H9 (cell line): ENCODE results near the gene GCNT1. TPM values are rescaled to one million over a fixed set of nuclear protein-coding genes. Genes with fewer than 3 reads are reported as not detected.

ENCODE experiments used
- DNase-seq: peaks from one replicate; pipeline ENCODE4 v3.0.0-alpha.2; 2017
- H2AFZ ChIP-seq: one replicate; pipeline ENCODE4 v1.6.1; 2013; ENCODE audit warnings: mild to moderate bottlenecking, low read length, control low read depth, moderate library complexity
- H2AK5ac ChIP-seq: 2 replicates; pipeline ENCODE4 v1.6.1; 2013; ENCODE audit warnings: low read length, control low read depth, mixed read lengths; ENCODE audit not compliant: insufficient read length
- H2BK120ac ChIP-seq: one replicate; pipeline ENCODE4 v1.6.1; 2013; ENCODE audit warnings: low read depth, mild to moderate bottlenecking, low read length, control low read depth, inconsistent platforms; ENCODE audit not compliant: poor library complexity, severe bottlenecking
- H2BK12ac ChIP-seq: 2 replicates; pipeline ENCODE4 v1.6.1; 2013; ENCODE audit warnings: low read length, control low read depth, mixed read lengths, low read depth; ENCODE audit not compliant: insufficient read length
- H2BK15ac ChIP-seq: 2 replicates; pipeline ENCODE4 v1.6.1; 2013; ENCODE audit warnings: low read depth, low read length, control low read depth
- H2BK20ac ChIP-seq: one replicate; pipeline ENCODE4 v1.6.1; 2013; ENCODE audit warnings: low read depth, mild to moderate bottlenecking, low read length, control low read depth, inconsistent platforms; ENCODE audit not compliant: poor library complexity, severe bottlenecking
- H2BK5ac ChIP-seq: 2 replicates; pipeline ENCODE4 v1.6.1; 2013; ENCODE audit warnings: low read length, control low read depth, mixed read lengths; ENCODE audit not compliant: insufficient read length
- H3K14ac ChIP-seq: 2 replicates; pipeline ENCODE4 v1.6.1; 2013; ENCODE audit warnings: low read length, control low read depth; ENCODE audit not compliant: insufficient read depth
- H3K18ac ChIP-seq: 2 replicates; pipeline ENCODE4 v1.6.1; 2013; ENCODE audit warnings: low read depth, mild to moderate bottlenecking, mixed read lengths, low read length, control low read depth; ENCODE audit not compliant: insufficient read length
- H3K23ac ChIP-seq: 2 replicates; pipeline ENCODE4 v1.6.1; 2013; ENCODE audit warnings: low read length, control low read depth, mixed read lengths, low read depth; ENCODE audit not compliant: insufficient read length
- H3K23me2 ChIP-seq: 2 replicates; pipeline ENCODE4 v1.6.1; 2013; ENCODE audit warnings: low read depth, mild to moderate bottlenecking, mixed read lengths, low read length, control low read depth; ENCODE audit not compliant: insufficient read length, poor library complexity, severe bottlenecking
- H3K27ac ChIP-seq: 2 replicates; pipeline ENCODE4 v1.5.1; 2013; ENCODE audit warnings: low read length, control low read depth, mixed read lengths, low read depth; ENCODE audit not compliant: insufficient read length
- H3K27me3 ChIP-seq: 2 replicates; pipeline ENCODE4 v1.6.1; 2013; ENCODE audit warnings: low read length, control low read depth, inconsistent platforms; ENCODE audit not compliant: insufficient read depth
- H3K4ac ChIP-seq: 2 replicates; pipeline ENCODE4 v1.6.1; 2013; ENCODE audit warnings: low read depth, mild to moderate bottlenecking, control low read depth, inconsistent platforms, low read length, moderate library complexity
- H3K4me1 ChIP-seq: 2 replicates; pipeline ENCODE4 v1.6.1; 2013; ENCODE audit warnings: low read length, control low read depth, inconsistent platforms; ENCODE audit not compliant: insufficient read depth
- H3K4me2 ChIP-seq: 2 replicates; pipeline ENCODE4 v1.6.1; 2013; ENCODE audit warnings: low read length, control low read depth, mixed read lengths; ENCODE audit not compliant: insufficient read length, insufficient read depth
- H3K56ac ChIP-seq: 2 replicates; pipeline ENCODE4 v1.6.1; 2013; ENCODE audit warnings: low read depth, mild to moderate bottlenecking, mixed read lengths, low read length, control low read depth; ENCODE audit not compliant: insufficient read length
- H3K79me1 ChIP-seq: 2 replicates; pipeline ENCODE4 v1.6.1; 2013; ENCODE audit warnings: low read depth, mild to moderate bottlenecking, moderate library complexity, low read length, control low read depth, inconsistent platforms; ENCODE audit not compliant: insufficient read depth, poor library complexity, severe bottlenecking
- H3K79me2 ChIP-seq: 2 replicates; pipeline ENCODE4 v1.6.1; 2013; ENCODE audit warnings: low read length, control low read depth, inconsistent platforms; ENCODE audit not compliant: insufficient read depth
- H3K9ac ChIP-seq: 2 replicates; pipeline ENCODE4 v1.6.1; 2013; ENCODE audit warnings: low read length, control low read depth, mixed read lengths; ENCODE audit not compliant: insufficient read length; ENCODE audit errors: extremely low read depth
- H3K9me3 ChIP-seq: one replicate; pipeline ENCODE4 v1.6.1; 2013; ENCODE audit warnings: low read depth, low read length, inconsistent platforms; ENCODE audit not compliant: control insufficient read depth
- H3T11ph ChIP-seq: one replicate; pipeline ENCODE4 v1.6.1; 2013; ENCODE audit warnings: mild to moderate bottlenecking, low read length, control low read depth, inconsistent platforms
- H4K20me1 ChIP-seq: one replicate; pipeline ENCODE4 v1.6.1; 2013; ENCODE audit not compliant: control insufficient read depth, insufficient read length, insufficient read depth
- H4K5ac ChIP-seq: 2 replicates; pipeline ENCODE4 v1.6.1; 2013; ENCODE audit warnings: low read depth, mild to moderate bottlenecking, mixed read lengths, low read length, control low read depth; ENCODE audit not compliant: insufficient read length
- H4K8ac ChIP-seq: replicated peaks from 2 replicates; pipeline ENCODE4 v1.6.1; 2013; ENCODE audit warnings: low read length, control low read depth, mixed read lengths, low read depth; ENCODE audit not compliant: insufficient read length
- H4K91ac ChIP-seq: 2 replicates; pipeline ENCODE4 v1.6.1; 2013; ENCODE audit warnings: low read depth, mild to moderate bottlenecking, moderate library complexity, mixed read lengths, low read length, control low read depth; ENCODE audit not compliant: insufficient read length
- H3K27ac Mint-ChIP-seq, 3 experiments: 2 replicates in 2 of 3; 3 replicates in 1 of 3; pipeline ENCODE4 v1.8.0; 2020 to 2021; ENCODE audit warnings: mixed read lengths in 3 of 3, mild to moderate bottlenecking in 1 of 3, moderate library complexity in 1 of 3
- H3K27me3 Mint-ChIP-seq: 2 replicates; pipeline ENCODE4 v1.8.0; 2021; ENCODE audit warnings: low read depth, mild to moderate bottlenecking, moderate library complexity, mixed read lengths
- H3K36me3 Mint-ChIP-seq, 3 experiments: 2 replicates in 2 of 3; 3 replicates in 1 of 3; pipeline ENCODE4 v1.8.0; 2020 to 2021; ENCODE audit warnings: low read depth in 3 of 3, mixed read lengths in 3 of 3; ENCODE audit not compliant: insufficient read depth in 1 of 3
- H3K4me1 Mint-ChIP-seq, 2 experiments: 2 replicates each; pipeline ENCODE4 v1.8.0; 2020; ENCODE audit warnings: mixed read lengths in 2 of 2
- H3K4me3 Mint-ChIP-seq, 2 experiments: 2 replicates in 1 of 2; 3 replicates in 1 of 2; pipeline ENCODE4 v1.8.0; 2020 to 2021; ENCODE audit warnings: mild to moderate bottlenecking in 2 of 2, mixed read lengths in 2 of 2, moderate library complexity in 1 of 2
- H3K9me3 Mint-ChIP-seq, 2 experiments: 2 replicates in 1 of 2; 3 replicates in 1 of 2; pipeline ENCODE4 v1.8.0; 2020; ENCODE audit warnings: mild to moderate bottlenecking in 2 of 2, mixed read lengths in 2 of 2, moderate library complexity in 1 of 2
- total RNA-seq: library from RNA; stranded (reverse); gene quantifications from 2 replicates; pipeline ENCODE4 v1.2.1, GENCODE V29; 2021
- TF ChIP-seq, protein P1 (sequence below): fragments of 200-600 bp; sonication (generic); conservative IDR thresholded peaks from 3 replicates; pipeline ENCODE4 v1.8.0; 2021; ENCODE audit warnings: antibody characterized with exemption, mild to moderate bottlenecking

GCNT1 gene
- total RNA-seq, 1 experiment from 2014 or later = 35.6 TPM

- peaks cover 2% of the 10 kb centered on the region; the same call in 1 of the 2 replicates for H3K27me3 Mint-ChIP-seq
- no peaks in the 10 kb centered on the region for H3K79me2 ChIP-seq
- H3T11ph ChIP-seq = no peak overlapping the region
Observed at GRCh38 chr9:76413658-76414057, 45.3 kb upstream of the GCNT1 start.

More at GRCh38 chr9:76413658-76414057, 45.3 kb upstream of the GCNT1 start:
- no peak for DNase-seq
- peaks cover 29 to 35% of the 10 kb centered on the region in 2 experiments for H3K4me1 Mint-ChIP-seq
- no peaks in the 10 kb centered on the region for H4K20me1 ChIP-seq
- no peak overlapping the region for H2BK20ac ChIP-seq
- no peak overlapping the region for H3K4me2 ChIP-seq
- peaks cover 4 to 10% (median 9%) of the 10 kb centered on the region in 3 experiments; a peak in 6 of 7 replicates for H3K36me3 Mint-ChIP-seq
- no peak overlapping the region for H3K18ac ChIP-seq
- no peak overlapping the region for H4K8ac ChIP-seq
- no peak overlapping the region for H4K91ac ChIP-seq
- no peak overlapping the region for H2AFZ ChIP-seq
- H3K27ac ChIP-seq = no peak overlapping the region
- H2BK15ac ChIP-seq = no peak overlapping the region
- no peak overlapping the region for H2BK12ac ChIP-seq
- H3K4me3 Mint-ChIP-seq = no peak overlapping the region
- H2BK5ac ChIP-seq = no peak overlapping the region
- no peak overlapping the region for H3K27ac Mint-ChIP-seq
- no peak overlapping the region for H3K56ac ChIP-seq
- no peak overlapping the region for H3K4ac ChIP-seq
- no peak overlapping the region for H2AK5ac ChIP-seq
- H3K27me3 ChIP-seq = no peaks in the 10 kb centered on the region
- no peak overlapping the region for H3K14ac ChIP-seq
- H3K9me3 Mint-ChIP-seq = peaks cover 10% of the 10 kb centered on the region in 2 experiments; a peak in 4 of 5 replicates
- H3K9me3 ChIP-seq = no peaks in the 10 kb centered on the region
- no peak overlapping the region for H3K23ac ChIP-seq
- TF ChIP-seq, protein P1, sequence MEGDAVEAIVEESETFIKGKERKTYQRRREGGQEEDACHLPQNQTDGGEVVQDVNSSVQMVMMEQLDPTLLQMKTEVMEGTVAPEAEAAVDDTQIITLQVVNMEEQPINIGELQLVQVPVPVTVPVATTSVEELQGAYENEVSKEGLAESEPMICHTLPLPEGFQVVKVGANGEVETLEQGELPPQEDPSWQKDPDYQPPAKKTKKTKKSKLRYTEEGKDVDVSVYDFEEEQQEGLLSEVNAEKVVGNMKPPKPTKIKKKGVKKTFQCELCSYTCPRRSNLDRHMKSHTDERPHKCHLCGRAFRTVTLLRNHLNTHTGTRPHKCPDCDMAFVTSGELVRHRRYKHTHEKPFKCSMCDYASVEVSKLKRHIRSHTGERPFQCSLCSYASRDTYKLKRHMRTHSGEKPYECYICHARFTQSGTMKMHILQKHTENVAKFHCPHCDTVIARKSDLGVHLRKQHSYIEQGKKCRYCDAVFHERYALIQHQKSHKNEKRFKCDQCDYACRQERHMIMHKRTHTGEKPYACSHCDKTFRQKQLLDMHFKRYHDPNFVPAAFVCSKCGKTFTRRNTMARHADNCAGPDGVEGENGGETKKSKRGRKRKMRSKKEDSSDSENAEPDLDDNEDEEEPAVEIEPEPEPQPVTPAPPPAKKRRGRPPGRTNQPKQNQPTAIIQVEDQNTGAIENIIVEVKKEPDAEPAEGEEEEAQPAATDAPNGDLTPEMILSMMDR = no peak
- no peaks in the 10 kb centered on the region for H3K79me1 ChIP-seq
- peaks cover 5% of the 10 kb centered on the region; the same call in 1 of the 2 replicates for H3K4me1 ChIP-seq
- H4K5ac ChIP-seq = no peak overlapping the region
- no peak overlapping the region for H2BK120ac ChIP-seq
- H3K23me2 ChIP-seq = no peaks in the 10 kb centered on the region
- no peak overlapping the region for H3K9ac ChIP-seq
